NB4 (cell line): ENCODE results near the gene APOA4.

Experiments
- CTCF ChIP-seq: IDR thresholded peaks from one replicate; pipeline ENCODE4 v1.5.1; 2012; ENCODE audit warnings: low read depth, low read length
- POLR2A ChIP-seq: IDR thresholded peaks from 2 replicates; pipeline ENCODE4 v1.6.1; 2011; ENCODE audit warnings: mild to moderate bottlenecking; ENCODE audit not compliant: insufficient read length; ENCODE audit errors: extremely low read depth

GRCh38 chr11:116786966-116787365, 36.1 kb downstream of the APOA4 start:
- TF ChIP-seq CTCF (no peak), POLR2A (no peak)
